HL-60 (cell line): ENCODE results near the gene STK17B.

Source experiments
- DNase-seq, 2 experiments: peaks; one replicate each; pipeline ENCODE4 v3.0.0-alpha.2; 2010 to 2020; ENCODE audit warnings: low read depth in 1 of 2, low spot score in 1 of 2
- H3K27ac ChIP-seq: fragments of 250-450 bp; sonication (Bioruptor Pico); replicated peaks from 2 replicates; pipeline ENCODE4 v1.5.1; 2020; ENCODE audit warnings: mild to moderate bottlenecking, moderate library complexity
- H3K27me3 ChIP-seq: fragments of 250-450 bp; sonication (Bioruptor Pico); 2 replicates; pipeline ENCODE4 v1.5.1; 2021; ENCODE audit warnings: mild to moderate bottlenecking, moderate library complexity; ENCODE audit not compliant: insufficient read depth, poor library complexity, severe bottlenecking
- H3K4me3 ChIP-seq: replicated peaks from 2 replicates; pipeline ENCODE4 v1.5.1; 2011; ENCODE audit warnings: mild to moderate bottlenecking, control low read depth, low read length; ENCODE audit not compliant: insufficient read depth
- CTCF ChIP-seq: IDR thresholded peaks from one replicate; pipeline ENCODE4 v1.5.1; 2011; ENCODE audit warnings: low read length, control low read depth, inconsistent platforms; ENCODE audit not compliant: insufficient read depth
- GABPA ChIP-seq: IDR thresholded peaks from 2 replicates; pipeline ENCODE4 v1.6.1; 2012; ENCODE audit warnings: low read depth
- POLR2AphosphoS5 ChIP-seq: IDR thresholded peaks from 2 replicates; pipeline ENCODE4 v1.6.1; 2012; ENCODE audit warnings: low read depth
- REST ChIP-seq: IDR thresholded peaks from 2 replicates; pipeline ENCODE4 v1.6.1; 2012; ENCODE audit warnings: low read depth; ENCODE audit not compliant: insufficient replicate concordance
- SPI1 ChIP-seq: IDR thresholded peaks from 2 replicates; pipeline ENCODE4 v1.6.1; 2012; ENCODE audit warnings: low read depth, mild to moderate bottlenecking, borderline replicate concordance

The STK17B gene

GRCh38 chr2:196159221-196159892, 12.0 kb downstream of the STK17B start:
- TF ChIP-seq POLR2AphosphoS5 (no peak; the same call in 1 of the 2 replicates), CTCF (no peak), SPI1 (no peak), GABPA (no peak), REST (no peak)
- no peak for DNase-seq
- H3K27me3 ChIP-seq: no peaks in the 10 kb centered on the region
- H3K4me3 ChIP-seq: no peak overlapping the region
- H3K27ac ChIP-seq: peak overlapping the region; percentile 90

- TF ChIP-seq SPI1 (no peak), CTCF (no peak), REST (no peak), POLR2AphosphoS5 (no peak), GABPA (no peak)
- DNase-seq: no peak
- no peak overlapping the region for H3K27ac ChIP-seq
- H3K27me3 ChIP-seq: no peaks in the 10 kb centered on the region
- no peak overlapping the region for H3K4me3 ChIP-seq
Observed at GRCh38 chr2:196155575-196155974, 15.8 kb downstream of the STK17B start.

- H3K4me3 ChIP-seq: no peak overlapping the region
- no peak overlapping the region for H3K27ac ChIP-seq
- H3K27me3 ChIP-seq: no peaks in the 10 kb centered on the region
- no peak for TF ChIP-seq POLR2AphosphoS5
- TF ChIP-seq REST: no peak
- DNase-seq: no peak
Observed at GRCh38 chr2:196153480-196153879, 17.9 kb downstream of the STK17B start.

GRCh38 chr2:196149948-196150347, 21.4 kb downstream of the STK17B start:
- peak overlapping the region; percentile 34 for H3K27ac ChIP-seq

More at GRCh38 chr2:196149948-196150347, 21.4 kb downstream of the STK17B start:
- peak in 1 of 2 experiments; percentile 50 for DNase-seq
- Histone ChIP-seq H3K27me3 (no peaks in the 10 kb centered on the region), H3K4me3 (no peak overlapping the region)
- TF ChIP-seq REST (no peak), SPI1 (peak; percentile 45; the same call in 1 of the 2 replicates)
